CD14-positive monocyte (primary cell): ENCODE results near the gene GRIN3B. TPM values are rescaled to one million over a fixed set of nuclear protein-coding genes. Genes with fewer than 3 reads are reported as not detected.

Experiments used
- DNase-seq, 3 donors: peaks; one replicate each; pipeline ENCODE4 v3.0.0-alpha.2; 2011 to 2022
- H2AFZ ChIP-seq: 2 replicates; pipeline ENCODE4 v1.6.0; 2012; ENCODE audit warnings: mild to moderate bottlenecking, low read depth, low read length, inconsistent platforms; ENCODE audit not compliant: insufficient read depth, poor library complexity, severe bottlenecking
- H3K27ac ChIP-seq, 2 donors: 1 replicate in 1 of 2; 2 replicates in 1 of 2; pipeline ENCODE4 v1.5.1; 2012 to 2013; ENCODE audit warnings: low read length in 2 of 2, control low read depth in 1 of 2, inconsistent platforms in 1 of 2, low read depth in 1 of 2, mild to moderate bottlenecking in 1 of 2
- H3K27me3 ChIP-seq, 2 donors: one replicate each; pipeline versions ENCODE4 v1.6.0 to v1.6.1; 2011 to 2013; ENCODE audit warnings: low read length in 2 of 2; ENCODE audit not compliant: control insufficient read depth in 2 of 2, insufficient read depth in 2 of 2
- H3K36me3 ChIP-seq, 2 donors: replicated peaks in 1 of 2; 1 replicate in 1 of 2; 2 replicates in 1 of 2; pipeline versions ENCODE4 v1.5.1 to v1.6.1; 2012 to 2013; ENCODE audit warnings: low read length in 2 of 2, control low read depth in 1 of 2, inconsistent platforms in 1 of 2, mild to moderate bottlenecking in 1 of 2; ENCODE audit not compliant: insufficient read depth in 2 of 2, control insufficient read depth in 1 of 2
- H3K4me1 ChIP-seq, 2 donors: 1 replicate in 1 of 2; 2 replicates in 1 of 2; pipeline versions ENCODE4 v1.5.1 to v1.6.1; 2012 to 2013; ENCODE audit warnings: low read length in 2 of 2, control low read depth in 1 of 2, inconsistent platforms in 1 of 2, mild to moderate bottlenecking in 1 of 2, moderate library complexity in 1 of 2; ENCODE audit not compliant: insufficient read depth in 2 of 2, control insufficient read depth in 1 of 2
- H3K4me2 ChIP-seq: replicated peaks from 2 replicates; pipeline ENCODE3; 2012; ENCODE audit warnings: low read length, moderate library complexity, mild to moderate bottlenecking; ENCODE audit not compliant: poor library complexity, severe bottlenecking; ENCODE audit errors: extremely low read depth
- H3K4me3 ChIP-seq, 3 experiments: fragments of 200-600 bp in 1 of 3; sonication (generic) in 1 of 3; replicated peaks in 1 of 3; 1 replicate in 2 of 3; 2 replicates in 1 of 3; pipeline ENCODE4 v1.5.1; 2011 to 2013; ENCODE audit warnings: low read length in 3 of 3, mild to moderate bottlenecking in 3 of 3, control low read depth in 2 of 3, low read depth in 2 of 3, inconsistent platforms in 1 of 3, moderate library complexity in 1 of 3
- H3K79me2 ChIP-seq: 2 replicates; pipeline ENCODE4 v1.6.0; 2012; ENCODE audit warnings: mild to moderate bottlenecking, control low read depth, inconsistent platforms, low read length, moderate library complexity; ENCODE audit not compliant: insufficient read depth
- H3K9ac ChIP-seq: 2 replicates; pipeline ENCODE4 v1.6.0; 2017; ENCODE audit warnings: low read length, mild to moderate bottlenecking; ENCODE audit not compliant: insufficient read depth, poor library complexity, severe bottlenecking
- H3K9me3 ChIP-seq, 2 donors: replicated peaks in 1 of 2; 1 replicate in 1 of 2; 2 replicates in 1 of 2; pipeline versions ENCODE4 v1.5.1 to v1.6.1; 2012 to 2013; ENCODE audit warnings: low read length in 2 of 2, control low read depth in 1 of 2; ENCODE audit not compliant: control insufficient read depth in 1 of 2, insufficient read depth in 1 of 2
- H4K20me1 ChIP-seq: 2 replicates; pipeline ENCODE4 v1.6.0; 2012; ENCODE audit warnings: mild to moderate bottlenecking, low read length, control low read depth, moderate library complexity; ENCODE audit not compliant: insufficient read depth
- H3K27ac Mint-ChIP-seq, 7 donors: one replicate each; pipeline ENCODE4 v1.8.0; 2020; ENCODE audit warnings: mild to moderate bottlenecking in 7 of 7, mixed read lengths in 7 of 7, moderate library complexity in 6 of 7, inconsistent platforms in 2 of 7
- H3K27me3 Mint-ChIP-seq, 3 donors: one replicate each; pipeline ENCODE4 v1.8.0; 2021 to 2022; ENCODE audit warnings: low read depth in 3 of 3, mild to moderate bottlenecking in 3 of 3, mixed read lengths in 3 of 3, moderate library complexity in 3 of 3, inconsistent platforms in 1 of 3
- H3K36me3 Mint-ChIP-seq, 2 donors: one replicate each; pipeline ENCODE4 v1.8.0; 2020; ENCODE audit warnings: mixed read lengths in 2 of 2, inconsistent platforms in 1 of 2, mild to moderate bottlenecking in 1 of 2
- H3K4me1 Mint-ChIP-seq: one replicate; pipeline ENCODE4 v1.8.0; 2020; ENCODE audit warnings: mild to moderate bottlenecking, mixed read lengths
- H3K4me3 Mint-ChIP-seq, 2 donors: one replicate each; pipeline ENCODE4 v1.8.0; 2020; ENCODE audit warnings: mild to moderate bottlenecking in 2 of 2, mixed read lengths in 2 of 2, moderate library complexity in 1 of 2
- H3K9me3 Mint-ChIP-seq, 7 donors: one replicate each; pipeline ENCODE4 v1.8.0; 2020 to 2022; ENCODE audit warnings: mixed read lengths in 7 of 7, mild to moderate bottlenecking in 6 of 7, moderate library complexity in 6 of 7, inconsistent platforms in 2 of 7
- CTCF ChIP-seq: fragments of 200-600 bp; IDR thresholded peaks from one replicate; pipeline ENCODE4 v1.8.0; 2022; ENCODE audit warnings: antibody characterized with exemption, mild to moderate bottlenecking
- WGBS: methylation state at CpG from one replicate; pipeline ENCODE4 v1.1.5; 2013; ENCODE audit warnings: missing lambda C conversion rate; ENCODE audit not compliant: insufficient coverage; 5-methylcytosine and 5-hydroxymethylcytosine counted together
- intact Hi-C, 2 donors: fragments of 100-400 bp; cut with micrococcal nuclease; formaldehyde crosslinking; loops; one replicate each; pipeline versions ENCODE4 v1.15.0 to v1.15.1; 2023
- polyA plus RNA-seq, 3 donors: library from polyadenylated mRNA; depleted of rRNA in 1 of 3; unstranded in 2 of 3; stranded (reverse) in 1 of 3; fragments of 300-500 nt in 2 of 3; fragments of >200 nt in 1 of 3; fragmentation: Illumina TruSeq in 2 of 3; gene quantifications; 1 replicate in 2 of 3; 2 replicates in 1 of 3; pipeline ENCODE4 v1.2.3, GENCODE V29; 2012 to 2021

Gene GRIN3B
- polyA plus RNA-seq, 3 donors = 0.13 to 0.27 TPM; not detected in 1

DNA sequence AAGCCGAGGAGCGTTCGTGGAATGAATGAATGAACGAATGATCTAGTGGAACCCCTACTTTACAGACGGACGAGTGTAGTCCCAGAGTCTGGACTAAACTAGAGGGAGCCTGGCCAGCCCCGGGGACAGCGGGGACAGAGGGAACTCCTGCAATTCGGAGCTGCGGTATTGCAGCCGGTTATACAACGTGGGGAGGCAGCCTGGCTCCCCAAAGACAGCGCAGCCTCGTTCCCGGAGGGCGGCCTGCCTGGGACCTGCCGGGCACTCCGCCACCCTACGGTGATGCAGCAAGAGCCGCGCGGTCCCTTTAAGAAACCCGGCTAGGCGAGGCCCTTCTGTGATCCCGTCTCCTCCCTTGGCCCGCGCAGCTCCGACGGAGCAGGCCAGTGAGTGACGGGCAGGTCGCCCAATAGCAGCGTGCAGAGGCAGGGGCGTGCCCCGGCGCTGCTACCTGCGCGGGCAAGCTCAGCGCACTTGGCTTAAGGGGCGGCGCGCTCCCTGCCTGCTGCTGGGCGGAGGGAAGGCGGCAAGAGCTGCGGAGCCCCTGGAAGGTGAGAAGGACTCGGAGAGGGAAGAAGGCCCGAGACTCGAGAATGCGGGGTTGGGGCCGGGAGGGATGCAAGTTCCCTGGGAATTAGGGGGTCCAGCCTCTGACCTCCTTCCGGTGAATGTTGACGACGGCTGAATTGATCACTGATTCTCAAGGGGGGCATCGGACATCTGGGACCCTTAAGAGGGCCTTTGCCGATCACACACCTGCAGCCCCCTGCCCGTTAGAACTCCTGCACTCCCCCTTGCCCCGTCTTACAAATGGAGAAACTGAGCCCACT is 39.6 kb downstream of the GRIN3B start, which contains the start of gene ABCA7:
Gene ABCA7 (plus strand): TSS at position 462 of the 830 bp plus-strand sequence. CDS start 1,255 bp downstream, outside the sequence.
- peak within 1 kb of the TSS; percentile 36 for H3K9ac ChIP-seq
- H3K79me2 ChIP-seq = peaks cover 41% of the 10 kb centered on the region
- no peaks in the 10 kb centered on the region for H3K27me3 ChIP-seq
- peak within 1 kb of the TSS; percentile 51 to 92 (median 73) for H3K4me3 ChIP-seq
- peaks cover 38% of the 10 kb centered on the region for H4K20me1 ChIP-seq
- peak within 1 kb of the TSS; percentile 89 to 98 for H3K4me3 Mint-ChIP-seq
- peak within 1 kb of the TSS; percentile 55 for H2AFZ ChIP-seq
- H3K27ac ChIP-seq = peak within 1 kb of the TSS; percentile 78 to 79
- H3K4me1 ChIP-seq = peaks cover 49 to 68% of the 10 kb centered on the region in 2 donors
- no peaks in the 10 kb centered on the region for H3K9me3 ChIP-seq
- H3K9me3 Mint-ChIP-seq = peaks cover 0 to 4% (median 0%) of the 10 kb centered on the region in 7 donors
- peaks cover 29 to 37% of the 10 kb centered on the region in 2 donors for H3K36me3 ChIP-seq
- intact Hi-C loops = loop anchor here (2.0 to 5.0 kb wide), 4 partner anchors 15 to 37 kb away; partner anchors contain the start of genes RNU6-2 (in 1 of the 2) and TMEM259 (in 1 of the 2)
- under 1% methylated on average over 49 of the region's 56 CpGs for WGBS
- H3K4me2 ChIP-seq = peak within 1 kb of the TSS; percentile 87
- H3K4me1 Mint-ChIP-seq = peaks cover 57% of the 10 kb centered on the region
- peaks cover 0 to 1% (median 0%) of the 10 kb centered on the region in 3 donors for H3K27me3 Mint-ChIP-seq
- TF ChIP-seq CTCF = no peak
- H3K36me3 Mint-ChIP-seq = peaks cover 34 to 50% of the 10 kb centered on the region in 2 donors
- peak within 1 kb of the TSS; percentile 89 to 97 (median 95) for H3K27ac Mint-ChIP-seq
- DNase-seq = peak; percentile 93 to 96 (median 94)

GRCh38 chr19:1040476-1041271 is 40.5 kb downstream of the GRIN3B start:
- H3K4me1 ChIP-seq = peaks cover 49 to 62% of the 10 kb centered on the region in 2 donors
- peak overlapping the region; percentile 36 for H3K9ac ChIP-seq
- WGBS = 2% methylated on average over 27 of the region's 27 CpGs
- peaks cover 0 to 1% (median 1%) of the 10 kb centered on the region in 3 donors for H3K27me3 Mint-ChIP-seq
- peak overlapping the region; percentile 71 to 97 (median 88) for H3K27ac Mint-ChIP-seq
- intact Hi-C loops = loop anchor here in 1 of 2 donors (2.0 to 5.0 kb wide), 2 partner anchors 20 to 37 kb away; partner anchors contain the start of genes RNU6-2 and TMEM259
- peaks cover 53% of the 10 kb centered on the region for H3K4me1 Mint-ChIP-seq
- peaks cover 41% of the 10 kb centered on the region for H3K79me2 ChIP-seq
- TF ChIP-seq CTCF = no peak
- peaks cover 31 to 37% of the 10 kb centered on the region in 2 donors for H3K36me3 ChIP-seq
- no peaks in the 10 kb centered on the region for H3K9me3 ChIP-seq
- peaks cover 33% of the 10 kb centered on the region for H4K20me1 ChIP-seq
- H2AFZ ChIP-seq = peak overlapping the region; percentile 55
- no peaks in the 10 kb centered on the region for H3K27me3 ChIP-seq
- H3K4me3 ChIP-seq = peak overlapping the region; percentile 51 to 92 (median 73)
- DNase-seq = peak; percentile 85 to 88 (median 88)
- peaks cover 0 to 4% (median 0%) of the 10 kb centered on the region in 7 donors for H3K9me3 Mint-ChIP-seq
- peak overlapping the region; percentile 10 to 79 for H3K27ac ChIP-seq
- peak overlapping the region; percentile 87 for H3K4me2 ChIP-seq
- peak overlapping the region; percentile 89 to 98 for H3K4me3 Mint-ChIP-seq
- peaks cover 34 to 49% of the 10 kb centered on the region in 2 donors for H3K36me3 Mint-ChIP-seq
